Measurements from ENCODE around the gene FOXP2. TPM values are rescaled to one million over a fixed set of nuclear protein-coding genes. Genes with fewer than 3 reads are reported as not detected.

FOXP2 gene
- total and polyA plus RNA-seq, 2 donors (not counting 3 experiments of a cell fraction or from before 2014, with no cell fraction given) = 0.37 to 2.7 TPM

DNA sequence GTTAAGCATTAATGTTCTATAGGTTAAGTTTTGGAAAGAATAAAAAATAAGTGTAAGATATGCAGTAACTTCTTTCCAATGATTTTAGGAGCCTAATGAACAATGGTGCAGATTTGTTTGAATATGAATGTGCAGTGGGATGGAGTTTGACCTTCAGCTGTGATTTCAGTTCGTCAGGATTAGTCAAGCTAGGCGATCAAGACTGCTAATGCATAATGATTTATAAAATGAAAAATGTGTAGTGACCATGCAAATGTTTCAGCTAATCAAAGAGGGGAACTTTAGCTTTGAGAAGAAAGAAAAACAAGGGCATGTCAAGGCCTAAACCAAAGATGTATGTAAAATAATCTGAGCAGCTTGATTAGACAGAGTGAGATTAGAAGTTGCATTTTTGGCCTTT is 208.5 kb downstream of the FOXP2 start:
- Histone ChIP-seq H3K27me3 (ENCODE audit: control insufficient read depth in 2 of 2, insufficient read depth in 2 of 2, low read length in 2 of 2) (no peaks in the 10 kb centered on the region), H3K9ac (replicated peaks; ENCODE audit: extremely low read depth, insufficient read depth, low read length) (no peak overlapping the region), H3K79me2 (ENCODE audit: control insufficient read depth, insufficient read depth, low read length) (no peaks in the 10 kb centered on the region), H3K27ac (ENCODE audit: insufficient read depth, low read depth, low read length) (no peak overlapping the region), H3K9me3 (replicated peaks; ENCODE audit: control insufficient read depth, insufficient read depth, low read length) (no peaks in the 10 kb centered on the region), H3K36me3 (ENCODE audit: control insufficient read depth in 2 of 2, extremely low read depth in 1 of 2, insufficient read depth in 2 of 2, low read length in 2 of 2) (no peaks in the 10 kb centered on the region), H4K20me1 (replicated peaks; ENCODE audit: control insufficient read depth, extremely low read depth, insufficient read depth, low read length) (no peaks in the 10 kb centered on the region), H2AFZ (ENCODE audit: low read depth, low read length) (no peak overlapping the region), H3K4me2 (ENCODE audit: insufficient read depth, low read length) (no peak overlapping the region), H3K9me1 (replicated peaks; ENCODE audit: control insufficient read depth, extremely low read depth, insufficient read depth, low read length) (no peaks in the 10 kb centered on the region), H3K4me1 (ENCODE audit: control insufficient read depth, extremely low read depth, insufficient read depth, low read length) (no peaks in the 10 kb centered on the region), H3K4me3 (replicated peaks in 1 of 3; ENCODE audit: insufficient read depth in 1 of 3, low read depth in 1 of 3, low read length in 3 of 3) (no peak overlapping the region)
- intact Hi-C loops (cut with micrococcal nuclease) (no loop called here), dilution Hi-C loops (cut with MboI; ENCODE audit: extremely low pct_ligation_motif_present, low sequenced_read_pairs) (no loop called here)
- CTCF ChIA-PET = interaction anchor here (1.4 kb wide), 1 partner anchor 37 kb away, joined by 3 read pairs; no protein-coding TSS in a partner anchor
- no peak for FAIRE-seq
- POLR2A ChIA-PET = no interaction called here
- TF ChIP-seq MYC (IDR thresholded peaks at IDR 0.05; ENCODE audit: low read depth, low read length) = no peak
- TF ChIP-seq EZH2 (IDR thresholded peaks at IDR 0.05; ENCODE audit: borderline replicate concordance, low read depth, low read length, severe bottlenecking) = no peak
- no peak for TF ChIP-seq CTCF (IDR thresholded peaks at IDR 0.05; ENCODE audit: extremely low read depth in 1 of 2, insufficient read depth in 1 of 2, low read depth in 1 of 2, low read length in 2 of 2)
- no peak for TF ChIP-seq POLR2A (IDR thresholded peaks at IDR 0.05; ENCODE audit: low read depth, low read length)
- no peak for TF ChIP-seq POLR2AphosphoS5 (IDR thresholded peaks at IDR 0.05; ENCODE audit: insufficient read depth, low read depth, low read length)
- no peak for TF ChIP-seq JUN (IDR thresholded peaks at IDR 0.05; ENCODE audit: borderline replicate concordance, insufficient read depth, insufficient read length, low read depth)
- TF ChIP-seq, protein P1, sequence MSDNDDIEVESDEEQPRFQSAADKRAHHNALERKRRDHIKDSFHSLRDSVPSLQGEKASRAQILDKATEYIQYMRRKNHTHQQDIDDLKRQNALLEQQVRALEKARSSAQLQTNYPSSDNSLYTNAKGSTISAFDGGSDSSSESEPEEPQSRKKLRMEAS (IDR thresholded peaks at IDR 0.05; ENCODE audit: insufficient read depth, insufficient read length) = no peak
- TF ChIP-seq GATA2 (IDR thresholded peaks at IDR 0.05; ENCODE audit: insufficient read depth, insufficient read length, low read depth, low read length) = no peak
- TF ChIP-seq FOS (IDR thresholded peaks at IDR 0.05; ENCODE audit: borderline replicate concordance, insufficient read depth, low read length) = no peak
- DNase-seq (ENCODE audit: low read depth, low spot score) = no peak
- BruUV-seq (replicated peaks) = no TSS peak

All from endothelial cell of umbilical vein (primary cell).